Ecto neural progenitor cell (in vitro differentiated cells): Measurements from ENCODE around the gene CDK6.

ENCODE experiments used
- DNase-seq: peaks from one replicate; pipeline ENCODE4 v3.0.0-alpha.2; 2018; ENCODE audit warnings: low spot score

Gene CDK6

DNA sequence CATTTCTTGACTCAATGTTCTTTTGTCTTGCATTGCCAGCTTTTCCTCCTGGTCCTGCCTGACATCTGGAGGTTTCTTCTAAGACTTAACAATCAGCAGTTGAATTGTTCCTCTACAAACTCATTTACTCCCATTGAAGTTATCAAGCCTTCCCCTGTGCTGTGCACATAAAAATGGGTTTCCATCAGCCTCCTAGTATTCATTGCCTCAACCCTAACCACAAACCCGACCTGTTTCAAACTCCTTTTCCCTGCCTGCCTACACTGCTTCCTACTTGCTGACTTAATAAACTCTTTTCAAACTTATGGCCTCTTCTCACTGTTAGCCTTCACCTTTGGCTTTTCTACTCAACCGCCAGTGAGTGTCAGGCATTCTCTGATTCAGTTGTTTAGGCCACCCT, 9.4 kb upstream of the CDK6 start:
- DNase-seq: no peak

DNA sequence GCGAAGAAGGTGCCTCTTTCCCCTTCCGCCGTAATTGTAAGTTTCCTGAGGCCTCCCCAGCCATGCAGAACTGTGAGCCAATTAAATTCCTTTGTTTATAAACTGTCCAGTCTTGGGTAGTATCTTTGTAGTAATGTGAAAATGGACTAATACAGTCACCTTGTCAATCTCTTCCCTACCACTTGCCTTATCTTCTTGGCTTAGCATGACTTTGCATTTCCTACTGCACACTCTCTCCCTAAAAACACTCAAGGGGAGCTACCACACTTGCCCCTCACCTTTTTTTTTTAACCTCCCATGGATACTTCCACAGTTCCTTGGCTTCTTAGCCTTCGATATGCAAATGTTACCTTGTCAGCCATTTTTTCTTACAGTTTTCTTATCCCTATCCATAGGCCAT, 7.4 kb upstream of the CDK6 start:
- no peak for DNase-seq

DNA sequence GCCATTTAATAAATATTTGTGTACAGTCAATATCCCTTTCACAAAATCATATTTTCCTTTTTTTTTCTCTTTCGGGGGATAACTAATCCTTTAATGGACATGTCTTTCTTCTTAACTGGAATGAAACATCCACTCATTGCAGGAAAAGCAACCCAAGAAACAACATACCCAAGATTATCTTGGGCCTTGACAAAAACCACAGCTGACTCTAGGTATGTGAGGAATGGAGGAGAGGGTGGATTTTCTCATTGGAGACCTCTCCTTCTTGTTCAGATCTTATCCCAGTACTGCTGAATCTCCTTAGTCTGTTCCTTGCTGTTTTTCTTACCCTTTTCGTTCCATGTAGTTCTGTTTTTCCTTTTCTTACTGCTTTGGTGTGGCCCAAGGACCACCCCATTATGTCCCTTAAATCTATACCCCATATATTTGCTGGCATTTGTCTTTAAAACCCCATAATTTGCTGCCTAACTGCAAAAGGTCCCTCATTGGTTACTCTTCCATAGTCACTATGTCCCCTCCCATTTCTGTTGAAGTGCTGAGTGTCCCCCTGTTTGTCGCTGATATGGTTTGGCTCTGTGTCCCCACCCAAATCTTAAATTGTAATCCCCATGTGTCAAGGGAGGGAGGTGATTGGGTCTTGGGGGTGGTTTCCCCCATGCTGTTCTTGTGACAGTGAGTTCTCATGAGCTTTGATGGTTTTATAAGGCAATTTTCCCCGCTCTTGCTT, 6.8 kb upstream of the CDK6 start:
- DNase-seq: no peak

DNA sequence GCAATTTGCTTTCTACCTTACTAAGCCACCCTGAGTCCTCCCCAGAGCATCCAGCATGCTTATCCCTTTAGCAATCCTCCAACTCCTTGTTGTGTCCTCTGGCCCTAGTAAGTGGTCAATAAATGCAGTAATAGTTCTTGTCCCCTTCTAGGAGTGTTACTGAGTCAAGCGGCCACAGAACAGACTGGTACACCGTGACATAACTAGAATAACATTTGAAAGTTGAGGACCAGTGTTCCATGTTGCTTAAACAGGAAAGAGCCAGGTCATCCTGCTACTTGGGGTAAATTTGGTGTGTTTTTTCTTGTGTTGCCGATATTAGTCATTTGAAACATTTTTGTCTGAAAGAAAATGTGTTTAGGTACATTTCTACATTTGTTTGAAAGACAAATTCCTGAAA, 4.8 kb upstream of the CDK6 start:
- no peak for DNase-seq

DNA sequence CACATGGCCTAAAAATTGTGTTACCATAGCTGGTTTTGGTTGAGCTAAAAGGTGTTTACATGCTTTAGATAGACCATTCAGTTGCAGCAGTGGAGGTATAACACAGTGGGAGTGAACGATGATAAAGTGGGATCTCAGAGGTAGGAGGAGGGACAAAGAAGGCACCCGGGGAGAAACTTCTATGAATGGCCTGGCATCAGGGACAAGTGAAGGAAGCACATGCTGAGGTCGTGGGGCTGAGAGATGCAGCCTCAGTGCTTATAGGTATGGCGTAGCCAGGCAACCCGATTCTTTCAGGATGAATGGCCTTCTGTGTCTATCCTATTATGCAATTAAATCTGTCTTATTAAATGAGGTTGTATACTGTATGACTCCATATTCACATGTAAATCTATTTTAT, 3.9 kb upstream of the CDK6 start:
- DNase-seq: no peak

DNA sequence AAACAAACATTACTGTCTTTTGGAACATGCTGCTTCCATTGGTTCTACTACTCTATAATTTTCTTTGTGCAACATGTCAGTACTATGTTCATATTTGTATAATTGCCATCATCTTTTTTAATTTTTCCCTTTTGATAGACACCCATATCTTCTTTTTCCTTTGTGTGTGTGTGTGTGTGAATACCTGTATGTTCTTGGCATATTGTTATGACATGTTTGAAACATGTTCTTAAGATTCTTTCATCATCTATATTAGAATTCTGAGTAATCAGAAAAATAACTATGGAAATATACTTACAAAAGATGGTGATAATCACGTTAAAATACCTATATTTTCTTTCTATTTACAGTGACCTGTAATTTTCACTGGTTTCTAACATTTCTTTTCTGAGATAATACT, 3.5 kb upstream of the CDK6 start:
- DNase-seq: no peak

DNA sequence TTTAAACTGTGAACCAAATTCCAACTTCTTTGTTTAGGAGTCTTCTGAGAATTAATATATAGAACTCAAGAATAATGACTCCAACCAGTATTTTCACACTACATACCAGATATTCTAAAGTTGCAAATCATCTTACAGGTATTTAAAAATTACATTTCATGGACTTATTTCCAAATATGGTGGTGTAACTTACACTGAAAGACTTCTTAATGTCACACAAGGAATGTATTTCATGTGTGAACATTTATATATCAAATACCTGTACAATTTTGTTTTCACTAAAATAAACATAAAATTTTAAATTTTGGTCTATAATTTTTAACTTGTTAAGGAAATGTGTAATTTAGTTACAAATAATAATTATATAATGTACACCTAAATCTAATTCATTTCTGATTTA, 2.6 kb upstream of the CDK6 start:
- no peak for DNase-seq

DNA sequence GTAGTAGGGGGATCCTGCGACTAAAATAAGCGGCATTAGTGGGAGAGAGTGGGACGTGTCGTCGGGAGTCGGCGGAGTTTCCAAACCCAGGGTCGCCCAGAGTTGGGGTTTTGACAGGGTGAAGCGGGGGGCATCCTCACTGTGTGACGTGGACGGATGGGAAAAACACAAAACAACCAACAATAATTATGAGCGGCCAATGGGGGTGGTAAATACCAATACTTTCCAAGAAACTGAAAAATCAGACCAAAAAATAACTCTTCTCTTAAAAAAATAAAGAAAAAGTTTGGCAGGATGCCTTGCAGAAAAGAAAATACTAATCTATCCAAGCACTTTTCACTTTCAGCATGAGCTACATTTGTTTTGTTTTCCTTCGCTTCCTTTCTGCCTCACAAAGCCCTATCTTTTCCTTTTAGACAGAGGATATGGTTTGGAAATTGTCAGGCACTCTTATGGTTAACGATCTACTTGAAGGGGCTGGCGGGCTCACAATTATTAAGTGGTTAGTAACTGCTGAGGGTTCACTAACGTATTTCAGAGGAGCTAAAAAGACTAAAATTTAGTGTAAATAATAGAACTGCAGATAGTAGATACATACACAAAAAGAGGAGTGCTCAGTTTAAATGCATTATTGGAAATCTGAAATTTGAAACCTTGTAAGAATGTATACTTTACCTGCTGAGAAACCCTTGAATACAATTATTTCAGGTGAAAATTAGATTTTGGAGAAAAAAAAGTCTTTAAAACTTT, 802 bp upstream of the CDK6 start:
- no peak for DNase-seq

DNA sequence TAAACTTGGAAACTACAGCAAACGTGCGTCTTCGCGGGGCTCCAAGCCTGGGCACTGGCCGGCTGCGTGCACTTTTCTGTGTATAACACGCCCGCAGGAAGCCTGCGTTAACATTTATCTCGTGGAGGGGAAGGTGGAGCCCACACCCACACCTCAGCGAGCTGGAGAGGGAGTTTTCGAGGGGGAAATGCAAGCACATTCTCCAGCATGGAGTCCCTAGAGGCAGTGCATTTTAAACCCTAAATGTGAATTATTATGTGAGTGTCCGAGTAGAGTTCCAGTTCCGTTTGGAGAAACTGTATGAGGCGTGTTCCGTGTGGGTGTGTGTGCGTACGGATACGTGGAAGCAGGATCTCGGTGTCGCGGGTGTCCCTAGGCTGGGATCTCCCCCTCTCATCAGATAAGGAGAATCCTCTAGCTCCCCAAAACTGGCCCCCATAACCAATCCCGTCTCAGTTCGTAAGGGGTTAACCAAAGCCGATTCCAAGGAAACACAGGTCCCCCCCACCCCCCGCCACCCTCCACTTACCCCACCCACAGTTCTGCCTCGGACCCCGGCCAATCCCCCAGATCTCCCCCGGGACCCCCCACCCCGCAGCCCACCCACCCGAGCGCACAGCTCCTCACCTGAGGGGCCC, 403 bp downstream of the CDK6 start:
- DNase-seq: no peak

DNA sequence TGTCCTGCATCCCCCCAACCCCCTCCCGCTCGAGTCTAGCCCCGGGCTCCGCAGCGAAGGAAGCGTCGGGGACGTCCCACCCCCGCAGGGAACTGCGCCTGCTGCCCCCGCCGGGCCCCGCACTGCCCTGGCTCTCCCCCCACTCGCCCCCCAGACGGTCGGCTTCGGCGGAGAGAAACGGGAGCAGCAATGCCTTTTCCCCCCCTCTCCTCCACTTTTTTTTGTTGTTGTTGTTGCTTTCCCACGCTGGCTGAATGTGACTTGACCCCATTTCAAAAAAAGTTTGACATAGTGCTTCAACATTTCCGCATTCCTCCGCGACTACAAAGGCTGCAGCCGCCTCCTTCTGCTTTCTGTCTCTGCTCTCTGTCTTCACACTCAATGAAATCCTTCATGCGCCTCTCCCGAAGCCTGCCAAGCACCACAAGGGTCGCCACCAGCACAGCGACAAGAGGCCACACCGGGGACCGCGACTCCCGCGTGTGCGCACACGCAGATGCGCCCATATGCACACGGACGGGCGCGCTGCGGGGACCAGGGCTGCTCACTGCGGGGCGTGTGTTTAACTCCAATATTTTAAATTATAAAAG, 1.0 kb downstream of the CDK6 start:
- peak; percentile 83 for DNase-seq

DNA sequence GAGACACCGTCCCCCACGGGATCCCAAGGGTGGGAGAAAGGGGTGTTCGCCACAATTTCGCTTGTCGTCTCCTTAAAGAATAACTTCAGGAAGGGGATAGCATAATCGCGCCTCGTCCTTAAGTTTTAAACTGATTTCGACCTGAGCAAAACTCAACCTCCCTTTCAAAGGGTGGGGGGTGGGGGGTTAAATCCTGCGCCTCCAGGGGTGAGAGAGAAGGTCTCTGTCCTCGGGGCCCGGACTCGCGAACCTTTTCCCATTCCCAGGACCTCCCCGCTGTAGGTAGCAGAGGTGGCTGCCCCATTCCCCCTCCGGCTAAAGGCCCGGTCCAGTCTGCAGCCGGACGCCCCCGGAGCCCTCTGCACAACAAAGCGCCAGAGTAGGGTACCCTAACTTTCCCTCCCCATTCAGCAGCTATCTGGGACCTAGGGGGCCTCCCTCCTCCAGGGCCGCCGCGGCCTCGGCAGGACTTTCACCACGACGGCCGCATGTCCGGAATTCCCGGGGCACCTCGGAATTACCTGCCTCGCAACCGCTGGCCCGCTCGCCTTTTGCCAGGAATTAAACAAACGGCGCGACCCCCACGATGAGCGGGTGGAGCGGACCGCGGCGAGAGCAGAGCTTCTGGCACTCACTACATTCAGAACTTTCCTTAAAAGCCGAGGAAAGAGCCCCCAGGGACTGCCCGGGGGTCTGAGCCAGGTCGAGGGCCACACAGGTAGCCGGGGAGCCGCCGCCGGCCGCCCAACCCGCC, 1.7 kb downstream of the CDK6 start:
- peak; percentile 58 for DNase-seq

DNA sequence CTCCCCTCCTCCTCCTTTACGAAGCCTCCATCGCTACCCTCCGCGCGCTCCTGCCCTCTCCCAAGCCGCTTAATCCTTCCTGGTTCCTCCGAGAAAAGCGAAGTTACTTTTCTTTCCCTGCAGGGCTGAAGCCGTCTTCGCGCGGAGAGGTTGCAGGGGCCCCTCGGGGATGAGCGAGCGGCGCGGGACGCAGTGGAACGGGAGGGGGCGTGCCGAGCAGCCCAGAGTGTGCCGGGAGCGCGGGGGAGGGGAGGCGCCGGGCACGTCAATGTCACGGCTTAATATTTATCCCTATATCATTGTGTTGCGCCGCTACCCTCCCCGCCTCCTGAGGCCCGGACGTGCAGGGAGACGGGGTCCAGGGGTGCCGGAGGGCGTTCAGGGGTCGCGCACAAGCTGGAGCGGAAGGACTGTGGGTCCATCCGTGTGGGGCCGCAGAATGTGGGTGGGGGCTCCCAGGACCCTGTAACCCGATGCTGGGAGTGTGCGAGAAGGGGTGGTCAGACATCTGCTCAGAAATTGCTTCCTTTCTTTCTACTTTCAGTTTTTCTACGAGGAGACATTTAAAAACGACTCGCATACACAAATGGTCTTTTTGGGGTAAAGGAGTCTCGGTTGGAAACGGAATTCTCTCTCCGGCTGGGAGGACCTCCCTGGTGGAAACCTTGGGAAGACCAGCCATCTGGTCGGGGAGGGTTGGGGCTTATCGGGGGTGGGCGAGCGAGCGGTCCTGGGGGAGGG, 2.4 kb downstream of the CDK6 start:
- DNase-seq: peak; percentile 76

DNA sequence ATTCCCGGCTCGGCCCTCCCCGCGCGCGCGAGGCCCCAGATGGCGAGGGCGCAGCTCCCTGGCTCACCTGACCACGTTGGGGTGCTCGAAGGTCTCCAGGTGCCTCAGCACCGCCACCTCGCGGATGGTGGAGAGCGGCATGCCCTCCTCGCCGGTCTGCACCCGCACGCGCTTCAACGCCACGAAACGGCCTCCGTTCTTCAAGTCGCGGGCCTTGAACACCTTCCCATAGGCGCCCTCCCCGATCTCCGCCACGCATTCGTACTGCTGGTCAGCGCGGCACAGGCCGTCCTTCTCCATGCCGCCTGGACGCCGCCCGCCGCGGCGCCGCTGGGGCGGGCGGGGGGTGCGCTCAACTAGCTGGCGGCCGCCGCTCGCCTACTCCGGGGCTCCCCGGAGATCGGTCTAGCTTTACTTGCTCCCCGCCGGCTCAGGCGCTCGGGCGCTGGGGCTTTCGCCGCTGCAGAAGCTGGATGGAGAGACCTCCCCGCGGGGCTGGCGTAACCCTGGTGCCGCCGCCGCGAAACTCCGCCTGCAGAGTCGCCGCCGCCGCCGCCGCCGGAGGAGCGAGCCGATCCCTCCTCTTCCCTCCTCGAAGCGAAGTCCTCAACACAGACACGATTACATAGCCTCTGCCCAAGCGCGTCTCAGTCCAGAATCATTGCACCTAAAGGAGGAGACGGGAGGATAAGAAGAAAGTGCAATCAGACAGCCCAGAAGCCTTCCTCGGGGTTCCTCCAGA, 3.2 kb downstream of the CDK6 start:
- DNase-seq: peak; percentile 87

DNA sequence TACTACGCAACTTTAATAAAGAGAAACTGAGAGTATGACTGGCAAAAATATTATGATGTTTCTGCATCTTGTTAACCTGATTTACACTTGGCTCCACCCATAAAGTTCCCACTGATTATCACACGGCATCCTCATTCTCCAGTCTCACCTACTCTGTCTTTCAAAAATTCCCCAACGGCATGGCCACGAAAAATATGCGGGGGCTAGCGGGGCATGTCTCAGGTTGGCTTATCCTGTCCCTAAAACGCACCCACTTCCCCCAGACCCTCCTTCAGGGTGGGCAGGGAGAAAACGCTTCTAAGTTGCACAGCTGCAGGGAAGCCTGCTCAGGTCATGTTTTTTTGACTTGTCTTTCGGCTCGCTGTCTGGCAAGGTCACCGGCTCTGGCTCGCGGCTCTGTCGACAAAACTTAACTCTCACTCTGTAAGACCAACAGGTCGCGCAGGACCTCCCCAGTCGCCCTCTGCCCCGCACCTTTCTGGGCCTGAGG, 3.8 kb downstream of the CDK6 start:
- no peak for DNase-seq

DNA sequence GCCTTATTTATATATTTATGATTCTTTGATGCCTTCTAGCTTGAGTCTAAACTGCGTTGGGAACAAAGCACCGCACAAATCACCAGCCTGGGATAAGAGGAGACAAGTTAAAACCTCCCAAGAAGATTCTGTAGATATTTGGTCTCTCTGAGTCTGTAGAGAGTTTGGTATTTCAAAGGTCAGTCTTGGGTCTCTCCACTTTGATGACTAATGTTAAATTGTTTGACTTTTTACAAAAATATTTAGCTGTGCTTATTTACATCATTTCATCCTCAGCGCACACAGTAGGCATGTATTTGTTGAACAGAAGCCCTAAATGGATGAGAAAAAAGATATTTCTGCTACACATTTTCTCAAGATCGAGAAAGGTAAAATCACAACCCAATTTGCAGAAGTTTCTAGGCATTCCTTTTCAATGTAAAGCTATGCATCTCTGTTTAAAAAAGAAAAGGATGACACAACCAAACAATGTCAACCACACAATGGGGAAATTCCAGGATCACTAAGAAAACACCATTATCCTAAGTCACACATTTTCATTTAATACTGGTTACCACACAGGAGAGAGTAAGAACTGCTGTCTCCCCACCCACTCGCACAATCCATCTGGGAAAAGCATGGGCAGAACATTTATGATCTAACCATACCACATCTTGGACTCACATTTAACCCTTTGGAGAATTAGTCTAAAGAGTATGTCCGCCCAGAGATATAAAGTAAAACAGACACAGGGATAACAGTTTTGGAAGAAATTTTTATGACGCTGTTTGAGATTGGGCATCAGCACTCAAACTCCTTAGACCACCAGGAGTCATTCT, 4.4 kb downstream of the CDK6 start:
- no peak for DNase-seq

DNA sequence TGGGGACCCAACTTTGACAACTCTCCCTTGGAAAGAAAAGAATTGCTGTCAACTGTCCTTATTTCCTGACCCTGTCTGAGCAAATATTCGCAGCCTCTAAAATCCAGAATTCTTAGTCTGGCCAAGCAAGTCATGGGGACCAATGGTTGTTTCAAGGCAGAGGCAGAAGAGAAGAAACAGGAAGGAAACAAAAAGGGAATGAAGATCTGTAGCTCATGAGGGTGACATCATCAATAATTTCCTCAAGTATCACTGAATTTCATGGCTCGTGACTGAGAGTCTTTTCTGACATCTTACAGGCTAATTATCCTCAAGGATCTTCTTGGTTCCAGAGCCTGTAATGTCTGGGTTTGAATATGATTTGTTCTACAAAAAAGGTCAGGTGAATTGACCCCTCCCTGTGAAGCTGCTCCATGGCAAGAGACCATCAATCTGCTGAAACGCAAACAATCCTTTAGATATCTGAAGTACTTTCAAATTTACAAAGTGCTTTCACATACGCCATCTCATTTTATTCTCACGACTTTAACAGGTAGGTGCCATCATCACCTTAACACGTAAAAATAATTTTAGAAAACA, 5.8 kb downstream of the CDK6 start:
- DNase-seq: no peak

DNA sequence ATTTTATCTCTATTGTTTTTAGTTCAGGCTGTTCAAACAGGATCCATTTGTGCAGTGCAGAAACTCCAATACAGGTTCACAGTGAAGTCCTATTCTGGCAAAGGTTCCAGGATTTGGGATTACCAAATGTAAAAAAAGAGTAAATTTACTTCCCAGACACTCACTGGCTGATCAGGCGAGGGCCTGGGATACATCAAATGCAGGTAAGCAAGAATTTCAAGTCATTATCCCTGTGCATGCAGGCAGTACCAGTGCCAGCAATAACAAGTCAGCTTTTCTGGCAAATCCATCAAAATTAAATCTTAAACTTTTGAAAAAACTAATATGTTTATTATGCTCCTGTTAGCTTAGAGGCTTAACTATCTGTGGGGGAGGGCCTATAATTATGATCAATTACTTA, 6.3 kb downstream of the CDK6 start:
- no peak for DNase-seq

DNA sequence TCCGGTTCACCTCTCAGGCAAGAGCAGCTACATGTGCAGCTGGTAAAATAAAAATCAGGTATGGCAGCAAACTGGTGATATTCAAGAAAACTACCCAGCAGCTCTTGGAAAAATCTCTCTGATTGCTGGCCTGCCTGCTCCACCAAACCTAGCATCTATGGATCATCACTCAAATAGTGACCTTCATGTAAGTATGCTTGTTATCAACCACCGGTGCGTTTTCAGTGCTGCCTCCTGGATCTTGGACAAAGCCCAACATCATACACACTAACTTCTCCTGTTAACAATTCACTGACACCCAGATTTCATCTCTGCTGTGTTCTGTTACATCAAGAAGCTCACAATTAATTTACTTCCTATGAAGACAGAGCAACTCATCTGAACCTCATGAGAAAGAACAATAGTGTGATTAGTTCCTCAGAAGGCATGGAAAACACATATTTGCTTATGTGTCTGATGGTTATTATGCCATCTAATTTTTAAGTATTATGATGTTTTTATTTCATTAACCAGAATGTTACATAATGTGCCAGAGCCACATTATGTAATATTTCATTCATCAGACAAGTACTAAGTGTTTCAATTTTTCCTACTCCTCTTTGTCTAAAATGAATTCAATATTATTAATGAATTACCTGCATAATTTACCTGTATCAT, 8.8 kb downstream of the CDK6 start:
- no peak for DNase-seq
